NCI-H2081 (cell line): ENCODE measurements around the gene ELF3.
"Not testable (repeated sequence)": the region's sequence is repeated elsewhere in the genome, so short reads cannot be mapped to it uniquely, and the experiment has no call there.

ENCODE experiments used
- DNase-seq, 2 experiments: peaks; one replicate each; lab custom pipeline; 2025; lab: John Stamatoyannopoulos, UW

The ELF3 gene

GRCh38 chr1:202034683-202035462 is 24.5 kb downstream of the ELF3 start:
- DNase-seq = peak in 1 of 2 experiments; percentile 25

GRCh38 chr1:202036595-202037387 is 26.4 kb downstream of the ELF3 start:
- DNase-seq = no peak

GRCh38 chr1:202037706-202038296 is 27.4 kb downstream of the ELF3 start:
- DNase-seq = no peak

GRCh38 chr1:202038688-202039346 is 28.4 kb downstream of the ELF3 start:
- no peak for DNase-seq

- DNase-seq = peak; percentile 39 to 78
These were observed 35.3 kb downstream of the ELF3 start for GRCh38 chr1:202045705-202046104.

- DNase-seq = peak; percentile 80 to 95
These were observed 35.8 kb downstream of the ELF3 start for GRCh38 chr1:202046227-202046626.

GRCh38 chr1:202046748-202047708 is 36.6 kb downstream of the ELF3 start:
- no peak for DNase-seq

- peak in 1 of 2 experiments; percentile 20 for DNase-seq
These were observed 37.6 kb downstream of the ELF3 start for GRCh38 chr1:202047977-202048376.

GRCh38 chr1:202049129-202049528 is 38.7 kb downstream of the ELF3 start:
- no peak for DNase-seq

- DNase-seq = no peak
These were observed 43.7 kb downstream of the ELF3 start for GRCh38 chr1:202054094-202054493.

- DNase-seq = not testable (repeated sequence)
These were observed 44.3 kb downstream of the ELF3 start for GRCh38 chr1:202054673-202055072.

GRCh38 chr1:202056644-202057334 is 46.4 kb downstream of the ELF3 start:
- peak; percentile 99 to 100 for DNase-seq

GRCh38 chr1:202057335-202057704 is 46.9 kb downstream of the ELF3 start:
- DNase-seq = not testable (repeated sequence)

GRCh38 chr1:202058001-202058908 is 47.9 kb downstream of the ELF3 start:
- no peak for DNase-seq

GRCh38 chr1:202061055-202061454 is 50.7 kb downstream of the ELF3 start:
- no peak for DNase-seq

GRCh38 chr1:202061787-202062186 is 51.4 kb downstream of the ELF3 start:
- DNase-seq = not testable (repeated sequence)

- not testable (repeated sequence) for DNase-seq
These were observed 52.2 kb downstream of the ELF3 start for GRCh38 chr1:202062636-202063035.

GRCh38 chr1:202063093-202063492 is 52.7 kb downstream of the ELF3 start:
- DNase-seq = no peak

- DNase-seq = not testable (repeated sequence)
These were observed 54.5 kb downstream of the ELF3 start for GRCh38 chr1:202064889-202065312.
